GM12878 (cell line): ENCODE measurements around the gene HMCN2.

ENCODE experiments used
- ATF2 ChIP-seq: IDR thresholded peaks from 2 replicates; pipeline ENCODE4 v1.6.1; 2012; ENCODE audit warnings: low read length, inconsistent platforms
- CBX3 ChIP-seq: fragments of 200-600 bp; sonication (generic); IDR thresholded peaks from 2 replicates; pipeline ENCODE4 v1.6.1; 2016; ENCODE audit warnings: low read depth, borderline replicate concordance
- CBX5 ChIP-seq: sonication (generic); IDR thresholded peaks from 2 replicates; pipeline ENCODE4 v1.6.1; 2016; ENCODE audit warnings: low read depth, moderate library complexity, mild to moderate bottlenecking, inconsistent platforms
- CTCF ChIP-seq, 3 experiments: IDR thresholded peaks in 2 of 3; conservative IDR thresholded peaks in 1 of 3; 2 replicates each; pipeline ENCODE4 v1.5.1; 2011; ENCODE audit warnings: low read depth in 3 of 3, low read length in 3 of 3, mild to moderate bottlenecking in 3 of 3, control low read depth in 2 of 3, moderate library complexity in 2 of 3, inconsistent platforms in 1 of 3, mixed read lengths in 1 of 3; ENCODE audit not compliant: control insufficient read depth in 2 of 3, insufficient read depth in 1 of 3; ENCODE audit errors: extremely low read depth in 1 of 3
- MXI1 ChIP-seq: fragments of 150-350 bp; IDR thresholded peaks from 2 replicates; pipeline ENCODE4 v1.6.1; 2011; ENCODE audit warnings: low read depth, mild to moderate bottlenecking, inconsistent platforms, low read length, improper control_type of control experiment
- NBN ChIP-seq: fragments of 450-650 bp; IDR thresholded peaks from 2 replicates; pipeline ENCODE4 v1.6.1; 2016
- STAT1 ChIP-seq: fragments of 450-650 bp; conservative IDR thresholded peaks from 2 replicates; pipeline ENCODE4 v1.6.1; 2014; ENCODE audit warnings: antibody characterized with exemption, mild to moderate bottlenecking
- TF ChIP-seq, protein P1 (sequence below): IDR thresholded peaks from 2 replicates; pipeline ENCODE4 v1.6.1; 2011; ENCODE audit warnings: borderline replicate concordance, low read depth, mild to moderate bottlenecking, moderate library complexity, mixed read lengths, low read length; ENCODE audit not compliant: insufficient read depth; ENCODE audit errors: extremely low read length

GRCh38 chr9:130305381-130305780 is 39.8 kb downstream of the HMCN2 start:
- TF ChIP-seq, protein P1, sequence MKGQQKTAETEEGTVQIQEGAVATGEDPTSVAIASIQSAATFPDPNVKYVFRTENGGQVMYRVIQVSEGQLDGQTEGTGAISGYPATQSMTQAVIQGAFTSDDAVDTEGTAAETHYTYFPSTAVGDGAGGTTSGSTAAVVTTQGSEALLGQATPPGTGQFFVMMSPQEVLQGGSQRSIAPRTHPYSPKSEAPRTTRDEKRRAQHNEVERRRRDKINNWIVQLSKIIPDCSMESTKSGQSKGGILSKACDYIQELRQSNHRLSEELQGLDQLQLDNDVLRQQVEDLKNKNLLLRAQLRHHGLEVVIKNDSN, result no peak
- TF ChIP-seq MXI1 (no peak), CTCF (IDR thresholded peaks at IDR 0.05 in 2 of 3, conservative IDR thresholded peaks at IDR 0.05 in 1 of 3; ENCODE audit: control insufficient read depth in 2 of 3, extremely low read depth in 1 of 3, insufficient read depth in 1 of 3, low read depth in 3 of 3, low read length in 3 of 3) (no peak), CBX5 (no peak), CBX3 (no peak), STAT1 (no peak), NBN (no peak), ATF2 (no peak)
